Mesenchymal stem cell (in vitro differentiated cells and primary cell): ENCODE data around the gene KNTC1.
"Not testable (repeated sequence)": the region's sequence is repeated elsewhere in the genome, so short reads cannot be mapped to it uniquely, and the experiment has no call there.

Experiments
- DNase-seq: peaks from one replicate; pipeline ENCODE4 v3.0.0-alpha.2; 2013
- H2AFZ ChIP-seq: one replicate; pipeline ENCODE4 v1.6.1; 2013; ENCODE audit warnings: low read depth, mild to moderate bottlenecking, control low read depth, inconsistent platforms, low read length, moderate library complexity
- H2AK5ac ChIP-seq: 2 replicates; pipeline ENCODE4 v1.6.1; 2013; ENCODE audit warnings: low read length, moderate library complexity, mild to moderate bottlenecking, inconsistent platforms; ENCODE audit not compliant: severe bottlenecking
- H2BK120ac ChIP-seq: one replicate; pipeline ENCODE4 v1.6.1; 2013; ENCODE audit warnings: low read depth, mild to moderate bottlenecking, inconsistent platforms, low read length, moderate library complexity
- H2BK12ac ChIP-seq, 2 experiments: one replicate each; pipeline ENCODE4 v1.6.1; 2013; ENCODE audit warnings: inconsistent platforms in 2 of 2, low read length in 2 of 2, mild to moderate bottlenecking in 2 of 2, moderate library complexity in 2 of 2, control low read depth in 1 of 2
- H2BK15ac ChIP-seq: one replicate; pipeline ENCODE4 v1.6.1; 2013; ENCODE audit warnings: mild to moderate bottlenecking, low read depth, inconsistent platforms; ENCODE audit not compliant: poor library complexity, severe bottlenecking
- H2BK5ac ChIP-seq: 2 replicates; pipeline ENCODE4 v1.6.1; 2013; ENCODE audit warnings: low read depth, mild to moderate bottlenecking, low read length, control low read depth, inconsistent platforms; ENCODE audit not compliant: poor library complexity, severe bottlenecking
- H3K14ac ChIP-seq, 2 experiments: one replicate each; pipeline ENCODE4 v1.6.1; 2013; ENCODE audit warnings: inconsistent platforms in 2 of 2, low read length in 2 of 2, control low read depth in 1 of 2, mild to moderate bottlenecking in 1 of 2, moderate library complexity in 1 of 2
- H3K18ac ChIP-seq, 2 experiments: one replicate each; pipeline ENCODE4 v1.6.1; 2013; ENCODE audit warnings: inconsistent platforms in 2 of 2, low read length in 2 of 2, control low read depth in 1 of 2, low read depth in 1 of 2, mild to moderate bottlenecking in 1 of 2
- H3K23ac ChIP-seq, 2 experiments: one replicate each; pipeline ENCODE4 v1.6.1; 2013; ENCODE audit warnings: inconsistent platforms in 2 of 2, low read length in 2 of 2, mild to moderate bottlenecking in 2 of 2, moderate library complexity in 2 of 2, control low read depth in 1 of 2
- H3K27ac ChIP-seq: 2 replicates; pipeline ENCODE4 v1.5.1; 2013; ENCODE audit warnings: mild to moderate bottlenecking, moderate library complexity, low read length, control low read depth, inconsistent platforms; ENCODE audit not compliant: poor library complexity, severe bottlenecking
- H3K27me3 ChIP-seq, 2 experiments: 2 replicates each; pipeline versions ENCODE4 v1.6.1 to v1.7.0; 2013; ENCODE audit warnings: low read length in 2 of 2, mild to moderate bottlenecking in 2 of 2, moderate library complexity in 2 of 2, control low read depth in 1 of 2, inconsistent platforms in 1 of 2; ENCODE audit not compliant: control insufficient read depth in 1 of 2, insufficient read depth in 1 of 2
- H3K36me3 ChIP-seq, 2 experiments: 2 replicates each; pipeline versions ENCODE4 v1.6.1 to v1.7.0; 2013; ENCODE audit warnings: low read length in 2 of 2, control low read depth in 1 of 2, inconsistent platforms in 1 of 2, low read depth in 1 of 2, mild to moderate bottlenecking in 1 of 2; ENCODE audit not compliant: insufficient read depth in 2 of 2, control insufficient read depth in 1 of 2
- H3K4ac ChIP-seq, 2 experiments: one replicate each; pipeline ENCODE4 v1.6.1; 2013; ENCODE audit warnings: inconsistent platforms in 2 of 2, low read length in 2 of 2, mild to moderate bottlenecking in 2 of 2, moderate library complexity in 2 of 2, control low read depth in 1 of 2, low read depth in 1 of 2
- H3K4me1 ChIP-seq: 2 replicates; pipeline ENCODE4 v1.6.1; 2013; ENCODE audit warnings: low read depth, low read length, control low read depth; ENCODE audit not compliant: control insufficient read depth, insufficient read depth
- H3K4me2 ChIP-seq: 2 replicates; pipeline ENCODE4 v1.6.1; 2013; ENCODE audit warnings: low read length, mild to moderate bottlenecking, inconsistent platforms; ENCODE audit not compliant: poor library complexity, severe bottlenecking
- H3K4me3 ChIP-seq, 2 experiments: 2 replicates each; pipeline versions ENCODE4 v1.5.1 to v1.7.0; 2013; ENCODE audit warnings: low read length in 2 of 2, mild to moderate bottlenecking in 2 of 2, control low read depth in 1 of 2, low read depth in 1 of 2; ENCODE audit not compliant: insufficient read depth in 1 of 2
- H3K79me1 ChIP-seq: replicated peaks from 2 replicates; pipeline ENCODE4 v1.6.1; 2013; ENCODE audit warnings: mild to moderate bottlenecking, control low read depth, low read length, inconsistent platforms; ENCODE audit not compliant: poor library complexity, severe bottlenecking
- H3K9ac ChIP-seq: 2 replicates; pipeline ENCODE4 v1.7.0; 2013; ENCODE audit warnings: mild to moderate bottlenecking, low read length, moderate library complexity
- H3K9me3 ChIP-seq: 2 replicates; pipeline ENCODE4 v1.7.0; 2013; ENCODE audit warnings: mild to moderate bottlenecking, low read length; ENCODE audit not compliant: control insufficient read depth
- H4K8ac ChIP-seq: one replicate; pipeline ENCODE4 v1.6.1; 2013; ENCODE audit warnings: inconsistent platforms, mild to moderate bottlenecking, low read length, moderate library complexity
- H4K91ac ChIP-seq: one replicate; pipeline ENCODE4 v1.6.1; 2013; ENCODE audit warnings: mild to moderate bottlenecking, low read length, inconsistent platforms
- WGBS: methylation state at CpG from one replicate; pipeline ENCODE4 v1.1.7; 2013; ENCODE audit warnings: mixed read lengths; 5-methylcytosine and 5-hydroxymethylcytosine counted together

Gene KNTC1

GRCh38 chr12:122489038-122489437 is 38.0 kb upstream of the KNTC1 start:
- no peak overlapping the region for H2BK15ac ChIP-seq
- H4K91ac ChIP-seq = no peak overlapping the region
- H3K18ac ChIP-seq = no peak overlapping the region
- no peak overlapping the region for H2BK120ac ChIP-seq
- no peak overlapping the region for H3K4ac ChIP-seq
- WGBS = 89% methylated on average over 2 of the region's 2 CpGs
- H2BK5ac ChIP-seq = no peak overlapping the region
- peaks cover 26 to 85% of the 10 kb centered on the region in 2 experiments for H3K36me3 ChIP-seq
- no peak overlapping the region for H3K4me2 ChIP-seq
- H3K79me1 ChIP-seq = peaks cover 17% of the 10 kb centered on the region
- no peak overlapping the region for H2AFZ ChIP-seq
- H2BK12ac ChIP-seq = no peak overlapping the region
- no peak overlapping the region for H3K9ac ChIP-seq
- no peak overlapping the region for H2AK5ac ChIP-seq
- H4K8ac ChIP-seq = no peak overlapping the region
- H3K9me3 ChIP-seq = no peaks in the 10 kb centered on the region
- peaks cover 2% of the 10 kb centered on the region for H3K4me1 ChIP-seq
- no peak overlapping the region for H3K23ac ChIP-seq
- no peak for DNase-seq
- H3K4me3 ChIP-seq = no peak overlapping the region
- no peaks in the 10 kb centered on the region for H3K27me3 ChIP-seq
- H3K27ac ChIP-seq = no peak overlapping the region
- H3K14ac ChIP-seq = no peak overlapping the region

- no peak for DNase-seq
- Histone ChIP-seq H3K9ac (no peak overlapping the region), H4K8ac (no peak overlapping the region), H2AFZ (no peak overlapping the region), H3K4me2 (no peak overlapping the region), H3K18ac (no peak overlapping the region), H2BK120ac (no peak overlapping the region), H3K23ac (no peak overlapping the region), H3K27me3 (no peaks in the 10 kb centered on the region), H3K9me3 (no peaks in the 10 kb centered on the region), H2AK5ac (no peak overlapping the region), H3K36me3 (peaks cover 26 to 83% of the 10 kb centered on the region in 2 experiments), H2BK15ac (no peak overlapping the region), H3K4me1 (no peaks in the 10 kb centered on the region), H3K4ac (no peak overlapping the region), H2BK5ac (no peak overlapping the region), H2BK12ac (no peak overlapping the region), H3K4me3 (no peak overlapping the region), H3K79me1 (peaks cover 14% of the 10 kb centered on the region), H4K91ac (peak overlapping the region; percentile 11), H3K27ac (no peak overlapping the region), H3K14ac (no peak overlapping the region)
- WGBS = 98% methylated on average over 2 of the region's 2 CpGs
Measured at GRCh38 chr12:122491991-122492390, 35.1 kb upstream of the KNTC1 start.

GRCh38 chr12:122493222-122493621 is 33.8 kb upstream of the KNTC1 start:
- H2AFZ ChIP-seq, H3K4ac ChIP-seq, H3K14ac ChIP-seq, H2AK5ac ChIP-seq, H3K9ac ChIP-seq, H2BK15ac ChIP-seq, H4K91ac ChIP-seq, H2BK5ac ChIP-seq, H3K4me2 ChIP-seq, H3K4me1 ChIP-seq, H4K8ac ChIP-seq, H3K27me3 ChIP-seq, H3K4me3 ChIP-seq, H3K9me3 ChIP-seq, H3K23ac ChIP-seq, DNase-seq, H2BK12ac ChIP-seq, H2BK120ac ChIP-seq, H3K27ac ChIP-seq, H3K18ac ChIP-seq: not testable (repeated sequence)
- whole genome bisulfite sequencing = 98% methylated on average over 3 of the region's 6 CpGs
- Histone ChIP-seq H3K36me3 (peaks cover 19 to 70% of the 10 kb centered on the region in 2 experiments), H3K79me1 (peaks cover 13% of the 10 kb centered on the region)

GRCh38 chr12:122495258-122495657 is 31.8 kb upstream of the KNTC1 start:
- H2AK5ac ChIP-seq = no peak overlapping the region
- H2AFZ ChIP-seq = no peak overlapping the region
- no peak overlapping the region for H3K18ac ChIP-seq
- H3K4me3 ChIP-seq = no peak overlapping the region
- H3K36me3 ChIP-seq = peaks cover 15 to 51% of the 10 kb centered on the region in 2 experiments
- no peak overlapping the region for H2BK12ac ChIP-seq
- no peak overlapping the region for H4K8ac ChIP-seq
- 87% methylated on average over 6 of the region's 7 CpGs for WGBS
- H3K27me3 ChIP-seq = no peaks in the 10 kb centered on the region
- H3K27ac ChIP-seq = no peak overlapping the region
- no peak overlapping the region for H3K23ac ChIP-seq
- no peak overlapping the region for H2BK120ac ChIP-seq
- no peak overlapping the region for H3K9ac ChIP-seq
- H3K9me3 ChIP-seq = no peaks in the 10 kb centered on the region
- H3K4ac ChIP-seq = no peak overlapping the region
- no peak overlapping the region for H2BK15ac ChIP-seq
- H4K91ac ChIP-seq = no peak overlapping the region
- no peak overlapping the region for H3K4me2 ChIP-seq
- H3K4me1 ChIP-seq = peaks cover 5% of the 10 kb centered on the region
- no peak overlapping the region for H3K14ac ChIP-seq
- peaks cover 10% of the 10 kb centered on the region for H3K79me1 ChIP-seq
- no peak overlapping the region for H2BK5ac ChIP-seq
- no peak for DNase-seq
